GM23338 (cell line): ENCODE measurements around the gene ARRDC4. TPM values are rescaled to one million over a fixed set of nuclear protein-coding genes. Genes with fewer than 3 reads are reported as not detected.

Source experiments
- ATAC-seq: fragments of 200-7000 bp; cut with Tn5 transposase; 3 replicates; pipeline ENCODE4 v1.9.1; 2020
- DNase-seq: peaks from one replicate; pipeline ENCODE4 v3.0.0-alpha.2; 2015; ENCODE audit warnings: low spot score
- H2AFZ ChIP-seq: fragments of 200-600 bp; sonication (generic); 2 replicates; pipeline ENCODE4 v1.8.0; 2016; ENCODE audit warnings: antibody characterized with exemption, mild to moderate bottlenecking, moderate library complexity
- H3F3A ChIP-seq: fragments of 200-600 bp; sonication (generic); replicated peaks from 2 replicates; pipeline ENCODE4 v1.8.0; 2017; ENCODE audit warnings: antibody characterized with exemption, mixed run types, low read depth
- H3K27ac ChIP-seq: fragments of 200-600 bp; sonication (generic); 2 replicates; pipeline ENCODE4 v1.6.1; 2016; ENCODE audit warnings: low read depth
- H3K27me3 ChIP-seq: fragments of 200-600 bp; sonication (generic); 2 replicates; pipeline ENCODE4 v1.8.0; 2016; ENCODE audit warnings: mild to moderate bottlenecking, mixed run types, moderate library complexity; ENCODE audit not compliant: insufficient read depth
- H3K36me3 ChIP-seq: fragments of 200-600 bp; sonication (generic); 2 replicates; pipeline ENCODE4 v1.8.0; 2016; ENCODE audit warnings: mild to moderate bottlenecking; ENCODE audit not compliant: insufficient read depth
- H3K4me1 ChIP-seq: fragments of 200-600 bp; sonication (generic); 2 replicates; pipeline ENCODE4 v1.8.0; 2016; ENCODE audit warnings: mild to moderate bottlenecking, moderate library complexity; ENCODE audit not compliant: insufficient read depth
- H3K4me2 ChIP-seq: fragments of 200-600 bp; sonication (generic); 2 replicates; pipeline ENCODE4 v1.7.1; 2017; ENCODE audit warnings: mixed run types
- H3K4me3 ChIP-seq: fragments of 200-600 bp; sonication (generic); 2 replicates; pipeline ENCODE4 v1.6.1; 2016; ENCODE audit warnings: mixed run types
- H3K79me2 ChIP-seq: fragments of 200-600 bp; sonication (generic); replicated peaks from 2 replicates; pipeline ENCODE4 v1.8.0; 2017; ENCODE audit warnings: mild to moderate bottlenecking; ENCODE audit not compliant: insufficient read depth
- H3K9me2 ChIP-seq: fragments of 200-600 bp; sonication (generic); 2 replicates; pipeline ENCODE4 v1.8.0; 2017; ENCODE audit not compliant: insufficient read depth
- H4K20me1 ChIP-seq: fragments of 200-600 bp; sonication (generic); replicated peaks from 2 replicates; pipeline ENCODE4 v1.8.0; 2017; ENCODE audit warnings: mild to moderate bottlenecking; ENCODE audit not compliant: insufficient read depth
- H3K27ac Mint-ChIP-seq: 2 replicates; pipeline ENCODE4 v1.8.0; 2020; ENCODE audit warnings: inconsistent platforms, mild to moderate bottlenecking, moderate library complexity, mixed read lengths
- H3K27me3 Mint-ChIP-seq: 3 replicates; pipeline ENCODE4 v1.8.0; 2022; ENCODE audit warnings: low read depth, mild to moderate bottlenecking, moderate library complexity, mixed read lengths, inconsistent platforms; ENCODE audit not compliant: insufficient read depth, poor library complexity
- H3K36me3 Mint-ChIP-seq: 3 replicates; pipeline ENCODE4 v1.8.0; 2021; ENCODE audit warnings: low read depth, mild to moderate bottlenecking, inconsistent platforms, moderate library complexity, mixed read lengths
- H3K4me1 Mint-ChIP-seq: 3 replicates; pipeline ENCODE4 v1.8.0; 2020; ENCODE audit warnings: mild to moderate bottlenecking, inconsistent platforms, mixed read lengths
- H3K4me3 Mint-ChIP-seq: 3 replicates; pipeline ENCODE4 v1.8.0; 2021; ENCODE audit warnings: moderate library complexity, mild to moderate bottlenecking, inconsistent platforms, mixed read lengths
- H3K9me3 Mint-ChIP-seq: 3 replicates; pipeline ENCODE4 v1.8.0; 2020; ENCODE audit warnings: moderate library complexity, mild to moderate bottlenecking, inconsistent platforms, mixed read lengths
- CREB1 ChIP-seq: fragments of 250-450 bp; sonication (Bioruptor Pico); IDR thresholded peaks from 2 replicates; pipeline ENCODE4 v1.5.0; 2020; ENCODE audit warnings: low read depth, mild to moderate bottlenecking, moderate library complexity
- CTCF ChIP-seq, 2 experiments: fragments of 200-600 bp in 1 of 2; sonication (generic) in 1 of 2; conservative IDR thresholded peaks; 2 replicates each; pipeline versions ENCODE4 v1.5.1 to v1.6.1; 2016 to 2017; ENCODE audit warnings: antibody characterized with exemption in 2 of 2, low read depth in 2 of 2, mild to moderate bottlenecking in 2 of 2, moderate library complexity in 1 of 2
- ETS1 ChIP-seq: IDR thresholded peaks from 2 replicates; pipeline ENCODE4 v1.6.1; 2016; ENCODE audit warnings: antibody characterized with exemption
- EZH2 ChIP-seq: fragments of 200-600 bp; sonication (generic); IDR thresholded peaks from one replicate; pipeline ENCODE4 v1.8.0; 2017; ENCODE audit warnings: antibody characterized with exemption, mild to moderate bottlenecking, low read depth; ENCODE audit not compliant: unreplicated experiment
- EZH2phosphoT487 ChIP-seq: fragments of 200-600 bp; sonication (generic); IDR thresholded peaks from one replicate; pipeline ENCODE4 v1.8.1; 2018; ENCODE audit warnings: antibody characterized with exemption; ENCODE audit not compliant: unreplicated experiment
- JUNB ChIP-seq: IDR thresholded peaks from one replicate; pipeline ENCODE4 v1.6.1; 2016; ENCODE audit warnings: antibody characterized with exemption; ENCODE audit not compliant: unreplicated experiment
- NANOG ChIP-seq: IDR thresholded peaks from 2 replicates; pipeline ENCODE4 v1.6.1; 2016; ENCODE audit warnings: antibody characterized with exemption, borderline replicate concordance
- POLR2AphosphoS5 ChIP-seq: IDR thresholded peaks from 2 replicates; pipeline ENCODE4 v1.6.1; 2016; ENCODE audit warnings: antibody characterized with exemption, low read depth
- REST ChIP-seq: IDR thresholded peaks from one replicate; pipeline ENCODE4 v1.6.1; 2018; ENCODE audit warnings: antibody characterized with exemption; ENCODE audit not compliant: unreplicated experiment
- STAT1 ChIP-seq: IDR thresholded peaks from one replicate; pipeline ENCODE4 v1.6.1; 2016; ENCODE audit warnings: antibody characterized with exemption; ENCODE audit not compliant: unreplicated experiment
- ZNF114 ChIP-seq: fragments of 250-450 bp; sonication (Bioruptor Pico); IDR thresholded peaks from 2 replicates; pipeline ENCODE4 v1.5.0; 2020; ENCODE audit warnings: mild to moderate bottlenecking, moderate library complexity
- ZNF331 ChIP-seq: fragments of 250-450 bp; sonication (Bioruptor Pico); IDR thresholded peaks from 2 replicates; pipeline ENCODE4 v1.5.0; 2020; ENCODE audit warnings: low read depth, mild to moderate bottlenecking, moderate library complexity
- ZNF462 ChIP-seq: fragments of 250-450 bp; sonication (Bioruptor Pico); IDR thresholded peaks from 2 replicates; pipeline ENCODE4 v1.5.0; 2020; ENCODE audit warnings: mild to moderate bottlenecking, moderate library complexity
- polyA plus RNA-seq: library from polyadenylated mRNA; unstranded; fragments of >200 nt; fragmentation: Nextera tagmentation; extraction: Ambion mirVana; gene quantifications from 2 replicates; pipeline ENCODE4 v1.2.1, GENCODE V29; 2016
- total RNA-seq: library from RNA; depleted of rRNA; stranded (reverse); fragments of >200 nt; shearing (Covaris generic); gene quantifications from 2 replicates; pipeline ENCODE4 v1.2.3, GENCODE V29; 2014

Gene ARRDC4
- total and polyA plus RNA-seq, 2 experiments from 2014 or later: 2.0 to 6.9 TPM

GRCh38 chr15:97966924-97967620 is 6.6 kb downstream of the ARRDC4 start:
- no peak overlapping the region for H3K4me3 ChIP-seq
- H3K27ac ChIP-seq: no peak overlapping the region
- no peak for TF ChIP-seq POLR2AphosphoS5
- TF ChIP-seq JUNB: no peak
- TF ChIP-seq CTCF (conservative IDR thresholded peaks at IDR 0.05; ENCODE audit: low read depth in 2 of 2): no peak
- no peak for TF ChIP-seq EZH2
- no peak for TF ChIP-seq EZH2phosphoT487
- TF ChIP-seq NANOG: no peak
- no peak for TF ChIP-seq ZNF331 (CRISPR knock-in tag)
- TF ChIP-seq STAT1: no peak
- no peak for TF ChIP-seq REST
- TF ChIP-seq ETS1: no peak
- TF ChIP-seq ZNF114 (CRISPR knock-in tag): no peak
- no peak for TF ChIP-seq ZNF462 (CRISPR knock-in tag)
- TF ChIP-seq CREB1 (CRISPR knock-in tag): no peak
- H3K36me3 Mint-ChIP-seq: peaks cover 14% of the 10 kb centered on the region; the same call in 2 of the 3 replicates
- no peak overlapping the region for H2AFZ ChIP-seq
- H3K4me1 ChIP-seq: no peaks in the 10 kb centered on the region
- H3F3A ChIP-seq: no peaks in the 10 kb centered on the region
- peaks cover 2% of the 10 kb centered on the region; the same call in 1 of the 2 replicates for H3K27me3 ChIP-seq
- H3K27me3 Mint-ChIP-seq: no peaks in the 10 kb centered on the region
- no peaks in the 10 kb centered on the region for H3K9me2 ChIP-seq
- 0 out of 2 replicates have a peak, but pooled peaks cover 5% of the 10 kb centered on the region for H3K36me3 ChIP-seq
- H3K27ac Mint-ChIP-seq: no peak overlapping the region
- no peak overlapping the region for H3K4me2 ChIP-seq
- no peaks in the 10 kb centered on the region for H3K4me1 Mint-ChIP-seq
- ATAC-seq: no peak
- DNase-seq: no peak
- H4K20me1 ChIP-seq: no peaks in the 10 kb centered on the region; the same call in 1 of the 2 replicates
- H3K9me3 Mint-ChIP-seq: no peaks in the 10 kb centered on the region
- no peaks in the 10 kb centered on the region; the same call in 1 of the 2 replicates for H3K79me2 ChIP-seq
- H3K4me3 Mint-ChIP-seq: no peak overlapping the region
